Common myeloid progenitor, CD34-positive (primary cell): Measurements from ENCODE around the gene SPATA13.

Experiments
- CTCF ChIA-PET: fragments of 350-600 bp; sonication (Branson Sonifier 250); formaldehyde crosslinking; loops from one replicate; lab custom pipeline; 2021; ENCODE audit warnings: antibody characterized with exemption; lab: Charles Lee
- POLR2A ChIA-PET: fragments of 350-600 bp; sonication (Branson Sonifier 250); formaldehyde crosslinking; loops from one replicate; lab custom pipeline; 2021; ENCODE audit warnings: antibody characterized with exemption; lab: Charles Lee
- DNase-seq, 3 donors: peaks; one replicate each; pipeline versions ENCODE4 v3.0.0 to v3.0.0-alpha.2; 2013
- H3K27ac ChIP-seq, 2 experiments: 1 replicate in 1 of 2; 2 replicates in 1 of 2; pipeline ENCODE4 v1.7.0; 2013; ENCODE audit warnings: inconsistent platforms in 2 of 2, low read length in 2 of 2, mild to moderate bottlenecking in 2 of 2, low read depth in 1 of 2, moderate library complexity in 1 of 2; ENCODE audit not compliant: severe bottlenecking in 2 of 2, insufficient read depth in 1 of 2, poor library complexity in 1 of 2
- H3K27me3 ChIP-seq, 5 experiments: replicated peaks in 2 of 5; 1 replicate in 3 of 5; 2 replicates in 2 of 5; pipeline versions ENCODE4 v1.6.1 to v1.7.0; 2013; ENCODE audit warnings: low read length in 4 of 5, mild to moderate bottlenecking in 2 of 5, moderate library complexity in 2 of 5, inconsistent platforms in 1 of 5; ENCODE audit not compliant: insufficient read depth in 5 of 5, control insufficient read depth in 4 of 5
- H3K36me3 ChIP-seq, 4 experiments: 1 replicate in 2 of 4; 2 replicates in 2 of 4; pipeline versions ENCODE4 v1.6.1 to v1.7.0; 2013; ENCODE audit warnings: low read length in 3 of 4, control low read depth in 1 of 4, mild to moderate bottlenecking in 1 of 4; ENCODE audit not compliant: control insufficient read depth in 4 of 4, insufficient read depth in 4 of 4
- H3K4me1 ChIP-seq, 4 experiments: 1 replicate in 3 of 4; 2 replicates in 1 of 4; pipeline versions ENCODE4 v1.6.1 to v1.7.1; 2013; ENCODE audit warnings: low read length in 3 of 4, mild to moderate bottlenecking in 3 of 4, control low read depth in 1 of 4, inconsistent platforms in 1 of 4, moderate library complexity in 1 of 4; ENCODE audit not compliant: control insufficient read depth in 4 of 4, insufficient read depth in 4 of 4; ENCODE audit errors: control extremely low read depth in 1 of 4
- H3K4me3 ChIP-seq, 7 experiments: 1 replicate in 4 of 7; 2 replicates in 3 of 7; pipeline versions ENCODE4 v1.5.1 to v1.7.0; 2013; ENCODE audit warnings: mild to moderate bottlenecking in 7 of 7, low read length in 6 of 7, moderate library complexity in 6 of 7, inconsistent platforms in 2 of 7, low read depth in 2 of 7, control low read depth in 1 of 7; ENCODE audit not compliant: insufficient read depth in 4 of 7, control insufficient read depth in 1 of 7; ENCODE audit errors: extremely low read depth in 1 of 7
- H3K9me3 ChIP-seq, 5 experiments: 1 replicate in 4 of 5; 2 replicates in 1 of 5; pipeline versions ENCODE4 v1.6.1 to v1.7.1; 2013; ENCODE audit warnings: low read length in 4 of 5, mild to moderate bottlenecking in 2 of 5, inconsistent platforms in 1 of 5, low read depth in 1 of 5, moderate library complexity in 1 of 5; ENCODE audit not compliant: control insufficient read depth in 4 of 5, insufficient read depth in 2 of 5; ENCODE audit errors: control extremely low read depth in 1 of 5
- WGBS: methylation state at CpG from one replicate; pipeline ENCODE4 v1.1.5; 2013; ENCODE audit not compliant: insufficient coverage; 5-methylcytosine and 5-hydroxymethylcytosine counted together

SPATA13 gene

GRCh38 chr13:24279327-24280110, 119.0 kb downstream of the SPATA13 start:
- WGBS = 96% methylated on average over 8 of the region's 8 CpGs
- H3K36me3 ChIP-seq = peaks cover under 1 to 41% (median 12%) of the 10 kb centered on the region in 4 experiments
- CTCF ChIA-PET = interaction anchor here (0.9 to 1.2 kb wide), 2 partner anchors 25 to 52 kb away, joined by 3 read pairs; no protein-coding TSS in a partner anchor
- no peaks in the 10 kb centered on the region for H3K9me3 ChIP-seq
- H3K4me3 ChIP-seq = no peak overlapping the region
- POLR2A ChIA-PET = no interaction called here
- no peak for DNase-seq
- no peaks in the 10 kb centered on the region for H3K27me3 ChIP-seq
- H3K27ac ChIP-seq = no peak overlapping the region
- peaks cover 10 to 25% (median 19%) of the 10 kb centered on the region in 4 experiments for H3K4me1 ChIP-seq

- H3K4me3 ChIP-seq = no peak overlapping the region
- no peaks in the 10 kb centered on the region for H3K9me3 ChIP-seq
- no peaks in the 10 kb centered on the region for H3K27me3 ChIP-seq
- no peak for DNase-seq
- H3K27ac ChIP-seq = no peak overlapping the region
- H3K4me1 ChIP-seq = peaks cover 5 to 13% (median 7%) of the 10 kb centered on the region in 4 experiments
- CTCF ChIA-PET = interaction anchor here (1.0 to 1.2 kb wide), 2 partner anchors 10 to 26 kb away, joined by 3 to 4 read pairs; no protein-coding TSS in a partner anchor
- POLR2A ChIA-PET = no interaction called here
- peaks cover 6 to 53% (median 18%) of the 10 kb centered on the region in 4 experiments for H3K36me3 ChIP-seq
- WGBS = 87% methylated on average over 7 of the region's 7 CpGs
These were observed 120.2 kb downstream of the SPATA13 start for GRCh38 chr13:24280720-24281119.

DNA sequence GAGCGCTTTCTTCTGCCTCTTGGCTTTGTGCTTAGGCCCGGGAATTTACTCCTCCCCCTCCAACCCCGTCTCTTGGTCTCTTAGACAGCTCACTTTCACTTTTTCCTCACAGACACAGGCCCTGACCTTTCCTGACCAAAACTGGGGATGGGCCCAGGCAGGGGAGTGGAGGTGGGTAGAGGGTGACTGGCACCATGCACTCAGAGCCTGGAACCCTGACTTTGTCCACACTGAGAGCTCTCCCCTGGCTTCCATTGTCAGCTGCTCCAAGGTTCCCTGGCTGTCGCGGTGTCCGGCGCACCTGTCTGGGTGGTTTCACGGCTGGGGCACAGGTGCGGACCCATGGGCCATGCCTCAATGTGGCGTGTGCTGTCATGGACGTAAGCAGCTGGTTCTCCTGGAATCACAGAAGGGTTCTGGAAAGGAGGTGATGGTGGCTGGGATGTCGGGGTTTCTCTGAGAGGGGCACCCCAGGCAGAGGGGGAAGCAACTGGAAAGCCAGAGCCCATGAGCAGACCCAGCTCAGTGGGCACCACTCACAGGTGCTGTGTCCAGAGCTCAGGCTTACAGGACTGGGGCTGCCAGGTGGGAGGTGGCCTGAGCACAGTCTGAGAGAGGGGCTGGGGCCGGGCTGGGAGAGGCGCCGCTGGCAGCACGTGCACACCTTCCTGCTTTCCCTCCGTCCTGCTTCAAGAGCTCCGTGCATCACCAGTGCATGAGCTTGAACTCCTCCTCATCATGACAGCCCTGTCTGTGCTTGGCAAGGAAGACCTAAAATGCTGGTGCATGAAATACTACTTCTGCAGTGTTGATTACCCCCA, 120.9 kb downstream of the SPATA13 start:
- Histone ChIP-seq H3K4me1 (peaks cover 2 to 6% (median 4%) of the 10 kb centered on the region in 4 experiments), H3K27ac (no peak overlapping the region), H3K9me3 (no peaks in the 10 kb centered on the region), H3K36me3 (peaks cover 9 to 60% (median 24%) of the 10 kb centered on the region in 4 experiments), H3K27me3 (no peaks in the 10 kb centered on the region), H3K4me3 (no peak overlapping the region)
- no peak for DNase-seq
- POLR2A ChIA-PET = no interaction called here
- 97% methylated on average over 16 of the region's 18 CpGs for WGBS
- CTCF ChIA-PET = interaction anchor here (1.0 kb wide), 2 partner anchors 10 to 18 kb away, joined by 3 to 4 read pairs; no protein-coding TSS in a partner anchor

GRCh38 chr13:24282256-24282655, 121.7 kb downstream of the SPATA13 start:
- H3K27ac ChIP-seq = no peak overlapping the region
- H3K36me3 ChIP-seq = peaks cover 12 to 68% (median 26%) of the 10 kb centered on the region in 4 experiments
- ChIA-PET CTCF (interaction anchor here (1.0 kb wide), 1 partner anchor 18 kb away, joined by 3 read pairs; no protein-coding TSS in a partner anchor), POLR2A (no interaction called here)
- DNase-seq = no peak
- WGBS = 88% methylated on average over 4 of the region's 4 CpGs
- H3K4me1 ChIP-seq = no peaks in the 10 kb centered on the region
- H3K27me3 ChIP-seq = no peaks in the 10 kb centered on the region
- H3K4me3 ChIP-seq = no peak overlapping the region
- H3K9me3 ChIP-seq = no peaks in the 10 kb centered on the region

DNA sequence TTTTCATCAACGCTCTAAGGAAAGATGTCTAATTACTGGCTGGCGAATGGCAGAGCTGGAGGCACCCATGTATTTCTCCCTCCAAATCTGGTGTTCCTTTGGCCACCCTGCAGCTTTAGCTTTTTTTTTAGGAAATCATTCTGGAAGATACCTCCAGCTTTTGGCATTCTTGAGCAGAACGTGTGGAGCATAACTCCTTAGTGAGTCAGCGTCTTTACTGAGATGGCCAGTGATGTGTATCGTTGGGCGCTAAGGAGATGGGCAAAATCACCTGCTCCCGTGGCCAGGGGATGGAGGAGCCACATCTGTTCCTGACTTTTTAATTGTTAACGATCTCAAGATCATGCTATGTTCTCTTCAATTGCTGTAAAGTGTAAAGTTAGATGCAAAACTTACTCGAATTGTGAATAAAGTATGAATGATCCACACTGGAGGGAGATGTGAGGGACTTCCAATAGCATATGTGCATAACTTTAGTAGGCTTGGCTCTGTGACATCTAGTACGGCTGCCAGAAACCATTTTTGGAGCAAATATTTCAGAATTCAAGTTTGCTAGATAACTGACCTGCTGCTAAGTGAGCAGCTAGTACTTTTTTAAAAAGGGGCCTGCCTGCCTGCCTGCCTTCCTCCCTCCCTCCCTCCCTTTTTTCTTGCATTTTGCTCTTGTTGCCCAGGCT, 124.5 kb downstream of the SPATA13 start:
- H3K9me3 ChIP-seq = no peaks in the 10 kb centered on the region
- H3K27ac ChIP-seq = no peak overlapping the region
- H3K4me1 ChIP-seq = no peaks in the 10 kb centered on the region
- H3K36me3 ChIP-seq = peaks cover 19 to 89% (median 39%) of the 10 kb centered on the region in 4 experiments
- H3K27me3 ChIP-seq = no peaks in the 10 kb centered on the region
- no peak overlapping the region for H3K4me3 ChIP-seq
- 97% methylated on average over 10 of the region's 10 CpGs for WGBS
- no peak for DNase-seq
- POLR2A ChIA-PET = no interaction called here
- CTCF ChIA-PET = interaction anchor here (1.2 kb wide), 1 partner anchor 56 kb away, joined by 3 read pairs; no protein-coding TSS in a partner anchor

DNA sequence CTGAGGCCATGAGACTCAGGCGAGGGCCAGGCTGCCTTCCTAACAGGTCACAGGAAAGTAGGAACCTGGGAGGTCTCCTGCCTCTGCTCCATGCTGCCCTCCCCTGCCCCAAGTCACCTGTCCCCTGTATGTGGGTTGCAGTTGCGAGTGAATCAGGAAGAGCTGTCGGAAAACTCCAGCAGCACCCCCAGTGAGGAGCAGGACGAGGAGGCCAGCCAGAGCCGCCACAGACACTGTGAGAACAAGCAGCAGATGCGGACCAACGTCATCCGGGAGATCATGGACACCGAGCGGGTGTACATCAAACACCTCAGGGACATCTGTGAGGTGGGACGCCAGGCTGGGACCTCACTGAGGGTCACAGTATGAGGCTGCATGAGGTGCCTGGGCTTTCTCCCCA, 126.1 kb downstream of the SPATA13 start:
- Histone ChIP-seq H3K27me3 (no peaks in the 10 kb centered on the region), H3K4me1 (no peaks in the 10 kb centered on the region), H3K36me3 (peaks cover 31 to 98% (median 51%) of the 10 kb centered on the region in 4 experiments), H3K4me3 (no peak overlapping the region), H3K27ac (no peak overlapping the region), H3K9me3 (no peaks in the 10 kb centered on the region)
- ChIA-PET POLR2A (no interaction called here), CTCF (no interaction called here)
- 100% methylated on average over 11 of the region's 11 CpGs for WGBS
- no peak for DNase-seq
